Measurements from ENCODE around the gene TBC1D5.

TBC1D5 gene

DNA sequence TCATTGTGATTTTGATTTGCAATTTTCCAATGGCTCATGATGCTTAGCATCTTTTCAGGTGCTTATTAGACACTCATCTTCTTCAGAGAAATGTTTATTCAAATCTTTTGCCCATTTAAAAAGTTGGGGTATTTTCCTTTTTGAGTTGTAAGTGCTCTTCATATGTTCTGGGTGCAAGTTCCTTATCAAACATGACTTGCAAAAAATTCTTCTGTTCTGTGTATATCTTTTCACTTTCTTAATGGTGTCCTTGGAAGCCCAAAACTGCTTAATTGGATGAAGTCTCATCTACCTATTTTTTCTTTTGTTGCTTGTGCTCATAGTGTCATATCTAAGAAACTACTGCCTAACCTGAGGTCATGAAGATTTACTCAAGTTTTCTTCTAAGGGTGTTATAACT, 524.8 kb downstream of the TBC1D5 start:
- DNase-seq (ENCODE audit: low read depth), result no peak

DNA sequence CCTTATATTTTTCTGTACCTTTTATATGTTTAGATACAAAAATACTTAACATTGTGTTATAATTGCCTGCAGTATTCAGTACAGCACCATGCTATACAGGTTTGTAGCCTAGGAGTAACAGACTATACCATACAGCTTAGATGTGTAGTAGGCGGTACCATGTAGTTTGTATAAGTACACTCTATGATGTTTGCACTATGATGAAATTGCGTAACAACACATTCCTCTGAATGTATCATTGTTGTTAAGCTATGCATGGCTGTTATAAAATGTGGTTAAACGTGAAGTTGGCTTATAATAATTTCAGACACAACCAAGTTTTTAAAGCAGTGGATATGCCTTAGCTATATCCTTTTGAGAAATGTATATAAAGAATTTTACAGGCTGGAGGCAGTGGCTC, 529.3 kb downstream of the TBC1D5 start:
- DNase-seq (ENCODE audit: low read depth), result no peak

DNA sequence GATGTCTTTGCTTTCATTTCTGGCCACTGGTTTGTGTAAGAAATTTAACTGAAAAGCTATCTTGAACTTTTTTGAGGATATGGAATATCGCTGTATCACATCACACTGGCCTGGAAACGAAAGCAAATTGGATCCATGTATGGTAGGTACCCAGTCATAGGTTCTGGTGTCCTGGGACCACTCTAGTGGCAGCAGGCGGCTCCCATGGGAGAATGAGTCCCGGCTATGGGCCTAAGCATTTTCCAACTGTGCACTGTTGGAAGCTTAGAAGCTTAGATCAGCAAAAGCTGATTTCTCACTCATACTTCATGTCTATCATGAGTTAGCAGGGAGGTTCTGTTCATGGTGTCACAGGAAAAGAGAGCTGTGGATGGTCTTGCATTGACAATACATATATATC, 534.5 kb downstream of the TBC1D5 start:
- DNase-seq (ENCODE audit: low read depth), result no peak

DNA sequence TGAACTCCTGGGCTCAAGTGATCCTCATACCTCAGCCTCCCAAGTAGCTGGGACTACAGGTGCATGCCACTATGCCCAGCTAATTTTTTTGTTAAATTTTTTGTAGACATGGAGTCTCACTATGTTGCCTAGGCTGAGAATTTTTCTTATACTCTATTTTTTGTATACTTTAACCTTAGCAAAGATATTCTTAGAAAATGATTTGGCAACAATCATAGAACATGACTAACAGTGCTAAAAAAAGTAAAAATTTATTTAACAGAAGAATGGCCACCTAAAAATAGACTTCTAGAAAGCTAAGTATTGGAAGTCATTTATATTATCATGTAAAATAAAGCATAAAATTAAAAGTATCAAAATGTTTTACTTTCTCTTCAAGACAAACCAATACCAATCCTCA, 535.4 kb downstream of the TBC1D5 start:
- DNase-seq (ENCODE audit: low read depth), result no peak

DNA sequence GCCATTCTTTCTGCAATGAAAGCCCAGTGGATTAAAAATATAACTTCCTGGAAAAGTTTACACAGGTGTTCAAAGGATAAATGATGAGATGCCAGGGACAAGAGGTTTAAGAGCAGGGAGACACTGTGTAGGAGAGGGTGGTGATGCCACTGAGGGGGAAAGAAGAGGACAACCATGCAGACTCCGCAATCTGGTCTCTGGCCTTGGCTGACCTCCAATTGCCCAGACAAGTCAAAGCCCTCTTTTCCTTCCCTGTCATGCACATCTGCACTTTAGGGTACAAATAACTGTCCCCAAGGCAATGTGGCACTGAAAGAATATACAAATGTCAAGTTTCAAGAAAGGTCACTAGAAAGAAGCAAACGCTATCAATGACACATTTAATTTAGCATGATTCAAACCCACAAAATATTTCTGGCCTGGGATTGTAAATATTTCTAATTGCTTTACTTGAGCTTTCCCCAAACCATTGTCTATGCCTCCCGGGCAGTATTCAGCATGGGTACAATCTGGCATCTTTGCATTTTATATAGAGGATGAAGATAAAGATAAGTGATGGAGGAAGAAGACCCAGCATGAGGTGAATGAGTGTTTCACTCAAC, 538.3 kb downstream of the TBC1D5 start:
- no peak for DNase-seq (ENCODE audit: low read depth)

DNA sequence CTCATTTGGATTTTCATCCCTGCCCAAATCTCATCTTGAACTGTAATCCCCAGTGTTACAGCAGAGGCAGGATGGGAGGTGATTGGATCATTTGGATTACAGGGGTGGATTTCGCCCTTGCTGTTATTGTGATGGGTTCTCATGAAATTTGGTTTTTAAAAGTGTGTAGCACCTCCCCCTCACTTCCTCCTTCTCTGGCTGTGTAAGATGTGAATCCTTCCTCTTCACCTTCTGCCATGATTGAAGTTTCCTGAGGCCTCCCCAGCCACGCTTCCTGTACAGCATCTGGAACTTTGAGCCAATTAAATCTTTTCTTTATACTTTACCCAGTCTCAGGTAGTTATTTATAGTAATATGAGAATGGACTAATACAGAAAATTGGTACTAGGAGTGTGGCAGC, 540.9 kb downstream of the TBC1D5 start:
- DNase-seq (ENCODE audit: low read depth), result no peak

DNA sequence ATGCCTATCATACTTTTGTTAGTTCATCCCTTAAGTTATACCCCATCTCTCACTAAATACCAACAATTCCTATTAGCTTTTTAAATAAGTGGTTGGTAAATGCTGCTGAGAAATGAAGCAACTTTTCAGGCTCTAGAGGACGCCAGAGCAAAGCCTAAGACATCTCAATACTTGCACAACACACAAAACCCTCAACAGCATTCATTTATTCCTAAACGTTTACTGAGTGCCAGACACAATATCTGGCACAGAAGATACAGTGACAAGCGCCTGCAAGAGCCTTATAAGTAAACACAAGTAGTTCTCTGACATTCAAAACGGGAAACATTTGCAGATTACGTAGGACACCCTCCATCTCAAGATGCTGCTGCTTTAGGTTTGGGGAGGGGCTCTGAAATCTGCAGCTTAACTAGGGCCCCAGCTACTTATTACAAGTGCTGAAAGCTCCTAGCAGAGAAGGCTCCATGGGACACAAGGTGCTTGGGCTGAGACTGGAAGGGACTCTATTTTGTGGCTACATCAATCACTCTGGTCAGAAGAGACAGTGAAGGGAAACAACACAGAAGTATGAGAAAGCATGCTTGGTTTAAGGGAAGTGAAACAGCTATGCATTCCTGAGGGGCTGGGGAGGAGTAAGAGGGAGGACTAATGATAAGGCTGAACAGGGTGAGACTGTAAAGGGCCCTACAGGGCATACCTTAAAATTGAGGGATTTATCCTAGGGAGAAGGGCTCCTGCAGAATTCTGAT, 546.4 kb downstream of the TBC1D5 start:
- no peak for DNase-seq (ENCODE audit: low read depth)

DNA sequence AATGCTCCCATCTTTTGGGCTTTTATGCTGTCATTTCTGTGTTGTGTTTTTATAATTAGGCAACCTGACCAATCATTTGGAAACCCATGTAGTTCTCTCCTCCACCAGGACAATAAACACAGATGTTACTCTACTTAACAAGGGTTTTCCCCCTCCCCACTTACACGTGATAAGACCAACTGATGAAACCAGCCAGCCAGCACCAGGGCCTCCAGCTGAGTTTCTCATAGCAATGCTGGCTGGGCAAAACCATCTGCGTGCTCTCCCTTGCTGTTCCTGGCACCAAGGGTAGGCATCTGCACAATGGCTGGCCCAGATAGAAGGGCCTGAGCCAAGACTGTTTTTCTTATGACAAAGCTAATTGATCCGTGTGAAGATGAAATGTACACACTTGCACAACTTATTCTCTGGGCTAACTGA, 547.2 kb downstream of the TBC1D5 start:
- no peak for DNase-seq (ENCODE audit: low read depth)

DNA sequence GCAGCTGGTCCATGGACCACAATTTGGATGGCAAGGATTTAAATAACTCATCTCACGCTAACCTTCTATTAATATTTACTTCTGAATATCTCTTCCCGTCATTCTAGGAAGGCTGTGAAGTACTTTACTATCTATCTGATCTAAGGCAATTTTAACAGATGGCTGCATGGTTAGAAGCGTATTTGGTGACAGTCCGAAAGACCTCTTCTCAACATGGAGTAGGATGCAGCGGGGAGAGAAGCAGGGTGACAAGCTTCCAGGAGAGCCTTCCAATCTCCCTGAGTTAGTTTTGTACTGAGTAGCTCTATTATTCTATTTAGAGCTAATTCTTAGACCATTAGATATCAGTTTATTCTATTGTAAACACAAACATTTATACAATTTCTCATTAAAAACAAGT, 548.3 kb downstream of the TBC1D5 start:
- no peak for DNase-seq (ENCODE audit: low read depth)

DNA sequence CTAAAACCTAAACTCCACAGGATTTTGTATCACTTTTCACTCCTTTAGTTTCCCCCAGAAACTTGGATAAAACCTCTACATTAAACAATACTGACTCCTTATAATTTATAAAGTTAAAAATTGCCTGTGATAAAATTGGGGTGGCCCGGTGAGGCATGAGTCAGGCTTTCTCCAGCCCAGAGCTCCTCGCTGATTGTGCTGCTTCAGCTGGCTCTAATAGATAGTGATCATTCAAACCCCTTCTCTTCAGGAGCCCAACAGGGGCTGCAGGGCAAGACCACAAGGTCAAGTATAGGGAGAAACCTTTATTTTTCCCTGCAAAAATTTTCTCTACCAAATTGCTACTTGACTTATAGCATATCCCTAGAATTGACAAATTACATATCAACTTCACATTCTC, 549.4 kb downstream of the TBC1D5 start:
- no peak for DNase-seq (ENCODE audit: low read depth)

DNA sequence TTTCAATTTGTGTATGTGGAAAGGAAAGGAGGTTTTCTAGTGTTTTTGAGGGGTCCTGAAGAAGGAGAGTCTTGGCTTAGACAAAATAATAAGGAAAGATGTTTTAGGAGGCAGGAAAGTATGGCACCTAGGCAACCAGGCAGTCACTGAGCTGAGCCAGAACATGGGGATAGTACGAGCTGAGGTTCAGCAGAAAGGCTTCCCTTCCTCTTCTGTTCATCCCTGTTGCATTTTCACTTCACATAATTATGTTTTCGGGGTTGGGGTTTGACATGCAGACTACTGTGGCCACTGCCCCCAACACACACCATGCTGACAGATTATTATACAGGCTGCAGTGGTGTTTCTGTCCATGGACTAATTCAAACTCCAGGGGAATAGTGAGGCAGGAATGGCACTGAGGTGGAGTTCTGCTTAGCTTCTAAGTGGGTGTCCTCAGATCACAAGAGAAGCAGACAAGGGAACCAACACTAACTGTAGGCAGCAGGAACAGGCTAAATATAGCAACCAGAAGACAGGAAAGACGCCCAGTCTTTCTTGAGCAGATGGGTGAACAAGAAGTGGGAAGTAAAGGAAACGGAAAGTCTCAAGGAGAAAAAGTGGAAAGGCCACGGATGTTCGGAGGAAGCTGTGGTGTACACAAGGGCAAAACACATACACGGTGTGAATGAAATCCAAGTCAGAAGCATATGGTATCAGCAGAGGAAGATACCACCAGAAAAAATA, 551.9 kb downstream of the TBC1D5 start:
- no peak for DNase-seq (ENCODE audit: low read depth)

DNA sequence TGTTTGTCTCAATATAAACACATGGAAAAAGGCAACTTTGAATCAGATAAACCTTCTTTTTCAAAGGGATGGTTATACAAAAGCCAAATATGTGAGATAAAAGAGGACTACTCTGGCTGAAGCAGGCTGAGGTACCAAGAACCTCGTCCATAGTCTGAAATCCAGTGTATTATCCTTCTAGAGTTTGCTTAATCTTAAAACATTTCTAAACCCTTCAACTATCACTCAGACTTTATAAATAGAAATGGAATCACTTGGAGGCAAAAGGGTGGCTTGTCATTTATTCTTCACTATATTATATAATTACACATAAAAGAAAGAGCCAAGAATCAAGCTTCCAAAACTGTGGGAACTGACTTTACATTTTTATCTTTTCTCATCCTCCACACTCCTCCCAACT, 554.1 kb downstream of the TBC1D5 start:
- no peak for DNase-seq (ENCODE audit: low read depth)

DNA sequence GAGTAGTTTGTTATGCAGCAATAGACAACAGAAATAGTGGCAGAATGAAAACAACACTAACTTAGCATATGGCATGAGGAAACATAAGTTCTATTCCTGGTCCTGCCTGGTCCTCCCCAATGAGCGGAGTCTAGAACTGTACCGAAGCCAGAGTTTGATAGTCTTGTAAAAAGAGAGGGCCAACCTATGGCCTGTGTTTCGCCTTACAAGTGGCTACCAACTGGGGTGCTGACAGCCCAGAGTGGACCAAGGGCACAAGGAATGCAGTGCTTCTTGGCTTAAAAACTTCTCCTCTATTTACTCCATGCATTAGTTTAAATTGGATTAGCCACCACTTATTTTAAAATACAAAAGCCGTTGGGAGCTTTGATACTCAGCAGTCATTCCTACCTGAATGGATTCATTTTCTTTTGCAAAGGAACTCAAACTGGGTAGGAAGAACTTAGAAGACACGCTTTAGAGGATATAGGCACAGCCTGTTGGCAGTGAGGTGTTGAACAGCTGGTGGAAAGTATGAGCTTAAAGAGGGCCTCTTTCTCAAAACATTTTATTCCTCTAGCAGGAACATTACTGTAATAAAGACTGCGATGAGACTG, 554.7 kb downstream of the TBC1D5 start:
- DNase-seq (ENCODE audit: low read depth), result no peak

DNA sequence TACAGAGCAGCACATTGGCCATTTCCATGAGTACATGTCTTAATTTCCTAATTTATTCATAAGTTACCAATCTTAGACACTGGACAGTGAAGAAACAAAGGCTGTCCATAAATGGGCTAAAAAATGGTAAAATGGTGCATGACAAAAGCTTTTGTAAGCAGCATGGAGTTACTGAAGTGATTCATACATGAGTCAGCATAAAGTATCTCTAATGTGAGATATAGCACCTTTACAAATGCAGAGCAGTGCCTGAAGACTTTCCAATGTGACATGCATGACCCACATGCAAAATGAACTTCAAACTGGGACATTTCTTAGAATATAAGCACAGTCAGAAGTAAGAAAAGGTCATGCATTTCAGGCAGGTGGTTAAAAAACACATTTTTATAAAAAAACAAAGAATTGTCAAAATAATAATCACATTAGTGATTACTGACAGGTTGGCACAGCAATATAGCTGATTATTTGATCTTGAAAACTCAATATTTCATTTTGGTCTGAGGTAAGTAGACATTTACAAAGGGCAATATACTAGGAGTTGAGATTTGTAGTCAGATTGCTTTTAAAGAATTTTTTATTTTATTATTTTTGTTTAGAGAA, 558.4 kb downstream of the TBC1D5 start:
- DNase-seq (ENCODE audit: low read depth), result no peak

DNA sequence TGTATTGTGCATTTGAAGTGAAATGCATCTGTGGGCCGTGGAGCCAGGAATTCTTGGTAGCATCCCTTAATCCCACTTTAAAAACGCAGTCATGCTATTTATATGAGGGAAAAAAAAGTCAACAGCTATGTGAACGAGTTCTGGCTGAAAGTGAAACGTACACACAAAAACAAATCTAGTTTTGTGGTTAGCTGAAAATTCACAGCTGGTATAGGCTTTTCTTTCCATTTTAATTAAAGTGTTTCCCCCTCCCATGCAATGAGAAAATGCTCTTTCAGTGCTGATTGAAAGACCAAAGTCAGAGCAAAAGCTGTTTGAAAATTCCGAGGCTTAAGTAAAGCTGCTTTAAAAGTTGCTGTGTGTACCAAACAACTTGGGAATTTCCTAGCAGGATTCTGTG, 560.3 kb downstream of the TBC1D5 start:
- DNase-seq (ENCODE audit: low read depth), result no peak

DNA sequence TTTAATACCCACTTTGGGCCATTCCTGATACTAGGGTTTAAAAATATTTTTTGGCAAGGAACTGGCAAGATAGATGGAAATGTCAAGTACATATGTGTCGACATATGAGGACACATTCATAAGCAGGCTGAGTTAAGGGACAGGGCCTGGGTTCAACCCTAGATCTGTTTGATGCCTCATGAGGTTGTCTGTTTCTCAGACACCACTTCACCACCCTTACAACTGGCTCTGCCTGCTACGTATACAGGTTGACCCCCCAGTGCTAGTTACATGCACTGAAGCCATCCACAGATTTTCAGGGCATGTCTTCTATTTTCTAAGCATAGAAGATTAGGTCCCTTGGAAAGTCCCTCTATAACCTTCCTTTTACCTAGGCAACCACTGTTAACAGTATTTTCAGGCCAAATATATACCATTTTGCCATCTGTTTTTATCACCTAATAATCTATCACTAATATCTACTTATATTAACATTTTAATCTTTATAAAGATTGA, 561.0 kb downstream of the TBC1D5 start:
- DNase-seq (ENCODE audit: low read depth), result no peak

DNA sequence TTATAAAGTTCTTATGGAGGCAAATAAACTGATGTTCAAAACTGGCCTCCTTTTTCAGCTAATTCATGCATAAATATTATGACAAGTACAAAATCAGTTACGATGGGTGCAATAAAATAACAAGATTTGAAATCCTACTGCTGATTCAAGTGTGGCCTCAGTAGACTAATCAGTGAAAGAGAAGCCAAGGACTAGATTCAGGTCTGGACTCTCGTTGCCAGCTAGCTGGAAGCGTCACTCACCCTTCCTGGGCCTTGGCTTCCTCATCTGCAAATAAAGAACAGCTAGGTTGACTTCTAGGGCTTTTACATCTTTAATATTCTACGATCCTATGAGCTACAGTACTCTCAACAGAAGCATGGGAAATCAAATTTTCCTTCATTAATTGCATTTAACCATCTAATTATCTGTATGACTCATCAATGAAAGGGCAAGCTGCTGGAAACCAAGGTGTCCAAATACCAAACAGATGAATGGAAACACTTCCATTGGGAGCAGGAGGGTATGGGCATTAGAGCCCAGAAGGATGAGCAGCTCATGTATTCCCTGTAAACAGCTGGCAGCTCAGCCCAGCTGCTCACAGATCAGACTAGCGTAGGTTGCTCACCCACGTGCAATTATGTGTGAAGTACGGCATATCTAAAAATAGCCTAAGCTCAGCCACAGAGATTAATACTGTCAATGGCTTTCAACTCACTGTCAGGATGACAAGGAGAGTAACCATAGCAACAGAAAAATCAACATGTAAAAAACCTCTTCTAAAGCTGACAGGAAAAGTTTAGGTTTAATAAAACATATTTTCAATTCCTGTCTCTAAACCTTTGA, 562.8 kb downstream of the TBC1D5 start:
- no peak for DNase-seq (ENCODE audit: low read depth)

DNA sequence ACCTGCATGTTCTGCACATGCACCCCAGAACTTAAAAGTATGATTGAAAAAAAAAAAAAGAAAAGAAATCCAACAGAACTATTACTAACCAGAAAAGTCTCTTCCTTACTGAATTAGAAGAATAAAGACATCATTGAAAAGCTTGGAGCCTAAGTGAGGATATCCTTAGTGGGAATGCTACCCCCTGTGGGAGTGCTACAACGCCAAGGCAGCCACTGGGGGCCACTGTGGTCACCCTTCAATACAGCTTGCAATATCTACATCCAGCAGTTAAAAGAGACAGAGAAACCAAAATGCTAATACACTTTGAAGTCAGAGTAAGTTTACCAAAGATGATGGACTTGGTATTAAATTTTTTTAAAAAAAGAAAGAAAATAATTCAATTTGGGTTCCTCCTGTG, 565.7 kb downstream of the TBC1D5 start:
- DNase-seq (ENCODE audit: low read depth), result no peak

DNA sequence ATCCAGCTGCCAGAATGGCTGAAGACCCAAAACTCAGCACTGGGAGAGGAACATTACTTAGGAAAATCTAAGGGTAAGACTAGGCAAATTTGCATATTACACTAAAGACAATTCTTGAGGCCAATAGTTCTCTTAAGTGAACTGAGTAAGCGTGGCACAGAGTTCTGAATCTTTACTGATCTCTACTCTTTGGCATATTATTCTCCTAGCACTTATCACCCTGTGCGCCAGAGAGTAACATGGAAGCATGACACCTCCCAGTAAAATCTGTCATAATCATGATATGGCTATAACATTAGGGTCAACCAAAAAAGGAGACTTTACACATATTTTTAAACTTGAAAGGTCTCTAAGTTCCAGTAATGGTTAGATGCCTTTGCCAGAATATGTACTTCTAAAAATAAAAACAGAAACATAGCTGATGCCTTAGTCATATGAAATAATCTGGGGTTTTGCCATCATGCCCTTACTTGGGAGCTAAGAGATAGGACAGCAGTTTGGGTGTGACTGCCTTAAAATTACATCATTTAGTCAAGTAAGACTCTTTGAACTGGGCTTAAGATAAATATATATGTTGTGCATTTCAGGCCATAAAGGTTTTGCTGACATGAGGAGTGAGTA, 567.1 kb downstream of the TBC1D5 start:
- no peak for DNase-seq (ENCODE audit: low read depth)

DNA sequence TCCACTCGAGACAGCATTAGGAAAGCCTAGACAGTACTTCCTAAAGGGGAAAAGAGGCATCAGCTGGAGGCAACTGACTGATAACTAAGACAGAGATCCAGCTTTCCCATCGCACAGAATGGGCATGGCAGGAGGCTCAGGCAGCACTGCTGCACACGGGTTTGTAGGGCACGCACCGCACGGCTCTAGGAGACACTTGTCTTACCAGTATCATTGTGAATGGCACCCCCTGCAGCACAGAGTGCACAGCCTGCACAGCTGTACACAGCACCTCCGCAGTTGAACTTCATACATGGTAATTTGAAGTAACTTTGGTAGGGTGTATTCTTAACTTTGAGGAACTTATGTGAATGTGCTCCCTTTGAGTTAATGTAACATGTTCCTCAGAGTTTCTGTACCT, 576.1 kb downstream of the TBC1D5 start:
- no peak for DNase-seq (ENCODE audit: low read depth)

DNA sequence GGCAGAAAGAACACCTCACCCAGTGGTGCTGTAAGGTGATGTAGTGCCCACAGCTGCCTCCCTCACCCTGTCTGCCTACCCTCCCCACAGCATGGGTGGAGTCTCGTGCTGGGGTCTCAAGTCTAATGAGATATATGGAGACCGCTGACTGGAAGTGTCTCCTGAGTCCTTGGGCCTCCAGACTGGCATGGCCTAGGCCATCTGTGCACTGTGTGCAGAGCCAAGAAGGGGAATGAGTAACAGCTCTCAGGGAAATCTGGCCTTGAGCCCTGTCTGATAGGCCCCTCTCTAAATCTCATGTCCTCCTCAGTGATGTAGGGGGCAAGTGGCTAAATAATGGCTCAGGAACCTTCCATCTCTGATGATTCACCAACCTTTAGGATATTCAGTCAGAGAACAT, 580.3 kb downstream of the TBC1D5 start:
- DNase-seq (ENCODE audit: low read depth), result no peak
